Activated CD4-positive, CD25-positive, alpha-beta regulatory T cell (primary cell): ENCODE data around the gene HOXD4.

Experiments
- DNase-seq, 4 experiments: peaks; one replicate each; lab custom pipeline; 2025; lab: John Stamatoyannopoulos, UW

HOXD4 gene

DNA sequence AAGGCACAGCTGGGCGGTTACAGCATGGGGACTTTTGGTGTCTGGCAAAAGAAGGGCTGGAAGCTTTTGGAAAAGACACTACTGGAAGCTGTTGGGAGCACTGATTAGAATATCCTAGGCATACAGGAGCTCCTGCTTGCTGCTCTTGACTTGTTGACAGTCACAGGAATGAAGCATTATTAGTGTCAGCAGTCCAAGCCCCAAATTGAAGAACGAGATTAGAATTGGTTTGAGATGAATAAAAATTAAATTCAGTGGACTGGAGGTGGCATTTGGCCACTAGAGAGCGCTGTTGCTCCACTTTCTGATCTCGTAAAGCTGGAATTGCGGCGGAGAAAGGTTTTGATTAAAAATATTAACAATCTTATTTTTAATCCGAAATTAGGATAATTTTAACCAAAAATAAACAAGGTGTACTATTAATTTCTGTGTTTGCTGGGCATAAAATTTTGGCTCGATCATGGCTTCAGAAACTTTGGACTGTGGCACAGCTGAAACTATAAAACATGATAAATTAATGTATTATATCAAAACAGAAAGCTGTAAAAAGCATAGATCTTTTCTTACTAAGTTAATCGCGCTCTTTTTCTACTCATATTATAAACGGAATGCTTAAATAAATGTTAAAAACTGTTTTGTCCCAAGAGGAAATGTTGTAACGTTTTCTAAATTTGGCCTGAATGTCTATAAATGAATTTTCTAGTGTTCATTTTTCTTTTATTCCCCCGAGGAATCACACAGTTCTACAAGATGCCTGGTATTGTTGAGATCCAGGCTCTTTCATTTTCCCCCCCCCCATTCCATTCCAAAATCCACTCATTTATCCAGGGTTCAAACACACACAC lies 24.2 kb upstream of the HOXD4 start:
- peak; percentile 17 to 51 (median 30) for DNase-seq

- no peak for DNase-seq
These were observed 23.6 kb upstream of the HOXD4 start for GRCh38 chr2:176127774-176128072.

DNA sequence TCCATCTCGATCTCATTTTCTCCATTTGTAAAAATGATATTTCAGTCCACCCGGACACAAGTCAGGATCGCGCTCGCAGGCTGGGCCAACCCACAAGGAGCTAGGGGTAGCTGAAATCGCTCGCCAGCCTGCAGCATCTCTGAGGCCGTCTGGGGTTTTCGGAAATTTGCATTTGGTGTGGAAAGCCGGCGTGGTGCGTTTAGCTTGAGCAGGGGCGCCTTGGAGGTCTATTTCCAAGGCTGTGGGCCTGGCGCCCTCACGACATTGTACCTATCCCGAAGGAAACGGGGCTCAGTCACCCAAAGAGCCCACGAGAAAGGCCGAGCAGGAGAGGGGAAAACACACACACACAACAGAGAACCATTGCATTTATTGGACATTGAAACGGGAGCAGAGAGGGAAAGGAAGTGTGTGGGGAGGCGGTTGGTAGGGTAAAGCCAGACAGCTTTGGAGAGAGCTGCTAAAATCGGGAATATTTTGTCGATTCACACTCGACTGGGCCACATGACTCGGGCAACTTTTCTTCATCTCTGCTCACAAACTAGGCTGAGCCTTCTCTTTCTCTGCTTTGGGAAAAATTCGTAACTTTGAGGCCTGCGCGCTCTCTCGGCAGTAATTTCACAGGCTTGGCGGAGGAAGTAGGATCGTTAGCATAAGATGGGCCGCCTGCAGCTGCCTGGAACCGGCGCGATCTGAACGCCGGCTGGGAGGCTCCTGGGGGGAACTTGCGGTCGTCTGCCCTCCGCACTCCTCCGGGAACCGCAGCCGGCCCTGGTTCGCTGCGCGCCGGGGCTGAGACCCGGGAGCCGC lies 23.0 kb upstream of the HOXD4 start:
- DNase-seq = no peak

- no peak for DNase-seq
These were observed 22.2 kb upstream of the HOXD4 start, which contains the start of gene HOXD8 for GRCh38 chr2:176128982-176129796. HOXD8 (plus strand) TSS chr2:176129705; CDS start chr2:176130367, 662 bp downstream.

DNA sequence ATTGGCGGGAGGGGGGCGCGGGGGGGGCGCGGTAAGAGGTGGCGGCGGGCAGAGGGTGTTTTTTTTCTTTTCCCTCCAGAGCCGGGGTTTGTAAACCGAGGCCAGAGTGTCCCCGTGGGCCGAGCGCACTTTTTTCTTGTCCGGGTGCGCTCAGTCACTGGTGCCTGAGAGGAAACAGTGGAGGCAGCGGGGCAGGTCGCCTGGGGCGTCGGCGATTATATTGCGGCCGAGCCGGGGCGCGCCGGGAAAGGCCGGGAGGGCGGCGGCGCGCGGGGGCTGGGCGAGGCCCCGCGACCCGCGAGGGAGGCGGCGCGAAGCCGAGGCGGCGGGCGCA lies 21.6 kb upstream of the HOXD4 start:
- DNase-seq = no peak

GRCh38 chr2:176130147-176130956 lies 21.0 kb upstream of the HOXD4 start:
- DNase-seq = no peak

GRCh38 chr2:176130957-176131847 lies 20.1 kb upstream of the HOXD4 start:
- DNase-seq = no peak

GRCh38 chr2:176131848-176132158 lies 19.5 kb upstream of the HOXD4 start:
- DNase-seq = no peak

- DNase-seq = no peak
These were observed 18.9 kb upstream of the HOXD4 start for GRCh38 chr2:176132205-176133171.

DNA sequence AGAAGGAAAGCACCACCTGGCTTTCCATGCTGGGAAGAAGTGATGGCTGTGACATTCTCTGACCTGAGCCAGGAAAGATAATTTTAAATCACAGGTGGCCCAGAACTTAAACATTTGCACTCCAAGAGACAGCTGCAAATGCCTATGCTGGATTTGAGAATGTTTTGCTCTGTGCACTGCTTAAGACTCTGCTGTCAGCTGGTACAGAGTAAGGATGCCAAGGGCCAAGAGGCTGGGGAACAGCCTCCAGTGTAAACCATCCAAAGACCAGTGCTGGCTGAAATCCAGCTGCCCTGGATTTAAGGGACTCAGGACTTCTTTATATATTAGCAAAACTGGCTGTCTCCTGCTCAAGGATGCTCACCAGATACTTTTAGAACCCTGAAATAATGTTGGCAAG lies 18.0 kb upstream of the HOXD4 start:
- DNase-seq = no peak

DNA sequence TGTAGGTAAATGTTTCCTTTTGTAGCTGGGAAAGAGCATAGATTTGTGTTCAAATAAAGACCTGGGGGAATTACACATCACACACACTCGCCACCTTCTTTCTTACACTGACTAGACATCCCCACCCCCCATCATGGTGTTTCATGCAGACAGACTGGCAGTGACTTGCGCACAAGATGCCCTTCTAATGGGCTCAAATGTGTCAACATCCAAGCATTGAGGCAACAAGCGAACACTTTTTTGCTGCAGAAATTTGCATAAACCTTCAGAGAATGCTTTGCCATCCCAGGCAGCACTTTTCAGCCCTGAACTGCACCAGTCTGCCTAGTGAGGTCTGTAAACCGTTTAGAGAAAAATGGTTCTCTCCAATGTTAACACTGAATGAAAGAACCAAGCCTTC lies 17.3 kb upstream of the HOXD4 start:
- DNase-seq = no peak

GRCh38 chr2:176135035-176135440 lies 16.3 kb upstream of the HOXD4 start:
- DNase-seq = no peak

GRCh38 chr2:176136374-176137251 lies 14.7 kb upstream of the HOXD4 start:
- no peak for DNase-seq

- no peak for DNase-seq
These were observed 14.1 kb upstream of the HOXD4 start for GRCh38 chr2:176137252-176137580.

- DNase-seq = no peak
These were observed 13.4 kb upstream of the HOXD4 start for GRCh38 chr2:176137906-176138305.

DNA sequence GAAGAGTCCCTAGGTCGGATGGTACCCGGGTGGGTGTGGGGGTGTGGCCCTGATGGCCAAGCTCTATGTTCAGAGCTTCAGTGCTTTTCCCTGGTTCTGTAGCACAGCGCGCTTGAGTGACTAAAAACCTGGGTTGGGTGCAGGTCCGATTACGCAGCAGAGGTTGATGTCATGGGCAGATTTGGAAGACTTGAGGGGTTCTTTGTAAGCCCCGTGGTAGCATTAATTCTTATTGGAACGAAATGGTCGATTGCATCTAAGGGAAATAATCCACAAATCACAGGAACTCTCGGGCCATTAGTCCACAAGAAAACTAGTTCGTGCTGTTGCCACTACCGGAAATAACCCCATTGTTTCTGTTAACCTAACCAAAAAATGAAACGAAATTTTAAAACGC lies 12.8 kb upstream of the HOXD4 start:
- no peak for DNase-seq

GRCh38 chr2:176138923-176139660 lies 12.3 kb upstream of the HOXD4 start:
- no peak for DNase-seq
